Large intestine (tissue), 3 donors: ENCODE results near the gene CA9. TPM values are rescaled to one million over a fixed set of nuclear protein-coding genes. Genes with fewer than 3 reads are reported as not detected.
A peak's percentile ranks its signal among the peaks of the same experiment; 100 is the strongest.

Experiments used
- DNase-seq, 2 donors: peaks; one replicate each; pipeline versions ENCODE4 v3.0.0 to v3.0.0-alpha.2; 2013
- H3K27ac ChIP-seq: one replicate; pipeline ENCODE4 v1.5.1; 2013; ENCODE audit warnings: low read length
- H3K27me3 ChIP-seq: 2 replicates; pipeline ENCODE4 v1.6.1; 2013; ENCODE audit warnings: low read length; ENCODE audit not compliant: control insufficient read depth, insufficient read depth
- H3K36me3 ChIP-seq: 2 replicates; pipeline ENCODE4 v1.6.1; 2013; ENCODE audit warnings: low read length; ENCODE audit not compliant: control insufficient read depth, insufficient read depth
- H3K4me1 ChIP-seq: one replicate; pipeline ENCODE4 v1.6.1; 2013; ENCODE audit warnings: low read length; ENCODE audit not compliant: control insufficient read depth, insufficient read depth
- H3K4me3 ChIP-seq: one replicate; pipeline ENCODE4 v1.5.1; 2013; ENCODE audit warnings: low read length
- H3K9me3 ChIP-seq: one replicate; pipeline ENCODE4 v1.6.1; 2013; ENCODE audit warnings: mild to moderate bottlenecking, low read depth, low read length, moderate library complexity; ENCODE audit not compliant: control insufficient read depth
- WGBS: methylation state at CpG from one replicate; pipeline ENCODE4 v1.1.5; 2013; ENCODE audit warnings: low lambda C conversion rate; ENCODE audit not compliant: insufficient coverage; 5-methylcytosine and 5-hydroxymethylcytosine counted together
- polyA plus RNA-seq: library from polyadenylated mRNA; unstranded; fragments of 120-200 nt; gene quantifications from one replicate; pipeline ENCODE4 v1.2.1, GENCODE V29; 2013

CA9 gene
- polyA plus RNA-seq, 1 donor = 4.2 TPM

- peaks cover 13% of the 10 kb centered on the region for H3K4me1 ChIP-seq
- no peak overlapping the region for H3K4me3 ChIP-seq
Observed at GRCh38 chr9:35685506-35685905, 11.8 kb downstream of the CA9 start.

DNA sequence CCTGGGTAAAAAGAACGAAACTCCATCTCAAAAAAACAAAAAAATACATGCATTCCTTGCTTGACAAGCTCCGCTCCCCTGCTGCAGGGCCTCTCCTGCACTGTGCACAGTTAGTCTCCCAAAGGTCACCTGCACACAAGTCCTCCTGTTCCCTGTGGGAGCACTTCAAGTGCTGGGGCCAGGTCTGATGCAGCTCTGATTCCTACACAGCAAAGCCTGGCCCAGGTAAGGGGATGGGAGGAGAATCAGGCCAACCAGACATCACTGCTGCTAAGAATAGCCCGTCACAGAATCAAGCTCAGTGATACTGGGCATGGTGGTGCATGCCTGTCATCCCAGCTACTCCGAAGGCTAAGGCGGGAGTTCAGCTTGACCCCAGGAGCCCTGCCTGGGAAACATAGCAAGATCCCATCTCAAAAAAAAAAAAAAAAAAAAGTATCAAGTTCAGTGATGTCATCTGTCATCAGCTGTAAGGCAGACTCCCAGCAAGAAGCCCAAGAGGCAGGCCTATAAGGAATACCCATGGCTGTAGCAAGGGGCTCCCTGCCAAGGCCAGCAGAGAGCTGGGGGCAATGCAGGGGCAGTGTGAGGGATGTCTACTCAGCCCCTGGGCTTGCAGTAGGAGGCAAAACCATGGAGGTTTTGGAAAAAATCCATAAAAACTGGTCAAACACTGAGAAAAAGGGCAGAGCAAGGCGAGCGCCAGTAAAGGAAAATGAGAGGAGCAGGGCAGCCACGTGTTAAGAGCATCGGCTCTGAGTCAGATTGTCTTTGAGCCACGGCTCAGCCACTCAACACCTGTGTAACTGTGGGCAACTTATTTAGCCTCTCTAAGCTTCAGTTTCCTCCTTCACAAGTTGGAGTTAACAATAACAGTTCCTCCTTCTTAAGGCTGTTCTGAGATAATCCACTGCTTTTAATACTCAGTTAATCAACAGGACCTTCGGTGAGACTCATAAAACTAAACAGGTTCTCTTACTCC lies 12.8 kb downstream of the CA9 start:
- no peak for DNase-seq
- H3K27me3 ChIP-seq = peaks cover 2% of the 10 kb centered on the region
- 100% methylated on average over 1 of the region's 11 CpGs for WGBS
- H3K4me3 ChIP-seq = peak overlapping the region; percentile 13
- H3K36me3 ChIP-seq = peaks cover 38% of the 10 kb centered on the region
- H3K9me3 ChIP-seq = peaks cover 9% of the 10 kb centered on the region
- H3K27ac ChIP-seq = no peak overlapping the region
- H3K4me1 ChIP-seq = peaks cover 17% of the 10 kb centered on the region

More at GRCh38 chr9:35685506-35685905, 11.8 kb downstream of the CA9 start:
- Histone ChIP-seq H3K9me3 (peaks cover 9% of the 10 kb centered on the region), H3K27ac (no peak overlapping the region), H3K36me3 (peaks cover 38% of the 10 kb centered on the region), H3K27me3 (peaks cover 2% of the 10 kb centered on the region)
- no CpG with 5 or more reads among the region's 13 CpGs for whole genome bisulfite sequencing
- DNase-seq = no peak

DNA sequence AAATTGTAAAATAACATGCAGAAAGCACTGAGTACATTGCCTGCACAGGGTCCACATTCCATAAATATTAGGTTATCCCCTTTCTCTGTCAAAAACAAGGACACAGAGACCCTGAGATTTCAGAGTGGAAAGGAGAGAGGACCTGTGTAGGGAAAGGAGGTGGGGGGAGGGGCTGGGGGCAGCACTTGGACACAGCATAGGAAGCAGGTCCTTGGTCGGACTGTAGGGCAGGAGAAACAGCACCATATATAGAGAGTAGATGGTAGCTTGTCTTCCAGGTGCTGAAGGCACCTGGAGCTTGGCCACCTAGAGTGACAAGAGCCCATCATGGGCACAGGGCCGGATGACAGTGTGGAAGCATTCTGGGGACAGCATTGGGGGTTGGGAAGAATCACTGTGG lies 13.6 kb downstream of the CA9 start:
- Histone ChIP-seq H3K9me3 (peaks cover 9% of the 10 kb centered on the region), H3K4me3 (peak overlapping the region; percentile 3), H3K36me3 (peaks cover 33% of the 10 kb centered on the region), H3K4me1 (peaks cover 17% of the 10 kb centered on the region), H3K27ac (peak overlapping the region; percentile 8), H3K27me3 (peaks cover 2% of the 10 kb centered on the region)
- DNase-seq = no peak
- no CpG with 5 or more reads among the region's 2 CpGs for WGBS

GRCh38 chr9:35687972-35688557 lies 14.3 kb downstream of the CA9 start:
- Histone ChIP-seq H3K9me3 (peaks cover 9% of the 10 kb centered on the region), H3K27me3 (peaks cover 2% of the 10 kb centered on the region), H3K27ac (peak overlapping the region; percentile 34), H3K4me1 (peaks cover 17% of the 10 kb centered on the region), H3K4me3 (peak overlapping the region; percentile 78), H3K36me3 (peaks cover 26% of the 10 kb centered on the region)
- WGBS = no CpG with 5 or more reads among the region's 2 CpGs
- no peak for DNase-seq

GRCh38 chr9:35688558-35689541 lies 15.1 kb downstream of the CA9 start:
- Histone ChIP-seq H3K4me3 (peak overlapping the region; percentile 78), H3K9me3 (peaks cover 9% of the 10 kb centered on the region), H3K27ac (peak overlapping the region; percentile 64), H3K36me3 (peaks cover 19% of the 10 kb centered on the region), H3K27me3 (peaks cover 2% of the 10 kb centered on the region), H3K4me1 (peaks cover 17% of the 10 kb centered on the region)
- DNase-seq = peak in 1 of 2 donors; percentile 32
- WGBS = 60% methylated on average over 1 of the region's 12 CpGs

DNA sequence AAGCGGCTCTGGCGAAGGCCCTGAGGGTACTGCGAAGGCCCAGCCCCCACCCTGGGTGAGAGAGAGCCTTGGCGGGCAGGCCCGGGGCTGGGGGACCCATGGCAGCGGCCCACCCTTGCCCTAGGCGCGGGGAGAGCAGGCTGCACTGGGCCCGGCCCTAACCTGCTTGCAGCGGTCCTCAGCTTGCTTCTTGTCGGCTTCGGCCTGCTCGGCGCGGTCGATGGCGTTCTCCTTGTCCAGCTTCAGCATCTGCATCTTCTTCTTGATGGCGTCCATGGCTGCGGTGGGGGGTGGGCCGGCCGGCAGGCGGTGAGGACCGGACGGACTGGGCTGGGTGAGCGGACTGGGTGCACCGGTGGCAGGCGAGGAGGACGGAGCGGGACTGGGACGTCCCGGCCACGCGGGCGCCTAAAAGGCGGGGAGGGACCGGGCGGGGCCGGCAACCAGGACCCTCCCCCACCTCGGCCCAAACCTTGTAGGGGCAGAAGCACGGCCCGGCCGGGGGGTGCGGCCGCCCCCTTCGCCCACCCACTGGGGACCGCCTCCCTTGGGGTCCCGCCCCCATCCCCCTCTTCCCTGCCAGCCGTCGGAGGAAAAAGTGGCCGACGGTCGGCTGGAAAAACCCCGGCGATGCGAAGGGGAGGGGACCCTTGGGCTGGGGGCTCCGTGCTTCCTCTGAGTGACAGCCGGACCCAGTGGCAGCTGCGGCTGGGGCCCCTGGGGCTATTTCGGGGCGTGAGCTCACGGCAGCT lies 16.0 kb downstream of the CA9 start, which contains the start of gene TPM2:
TSS of gene TPM2 (minus strand) at position 384 of the 752 bp plus-strand sequence. CDS start at position 276, 108 bp downstream.
- Histone ChIP-seq H3K36me3 (peaks cover 13% of the 10 kb centered on the region), H3K4me1 (peaks cover 17% of the 10 kb centered on the region), H3K4me3 (peak within 1 kb of the TSS; percentile 78), H3K27me3 (peaks cover 2% of the 10 kb centered on the region), H3K9me3 (peaks cover 9% of the 10 kb centered on the region), H3K27ac (peak within 1 kb of the TSS; percentile 86)
- no CpG with 5 or more reads among the region's 61 CpGs for WGBS
- peak; percentile 42 to 64 for DNase-seq

- peaks cover 17% of the 10 kb centered on the region for H3K4me1 ChIP-seq
- H3K27me3 ChIP-seq = peaks cover 2% of the 10 kb centered on the region
- no CpG with 5 or more reads among the region's 21 CpGs for WGBS
- no peak for DNase-seq
- peak overlapping the region; percentile 78 for H3K4me3 ChIP-seq
- H3K36me3 ChIP-seq = peaks cover 7% of the 10 kb centered on the region
- H3K9me3 ChIP-seq = peaks cover 7% of the 10 kb centered on the region
- peak overlapping the region; percentile 86 for H3K27ac ChIP-seq
Observed at GRCh38 chr9:35690294-35690613, 16.5 kb downstream of the CA9 start.

DNA sequence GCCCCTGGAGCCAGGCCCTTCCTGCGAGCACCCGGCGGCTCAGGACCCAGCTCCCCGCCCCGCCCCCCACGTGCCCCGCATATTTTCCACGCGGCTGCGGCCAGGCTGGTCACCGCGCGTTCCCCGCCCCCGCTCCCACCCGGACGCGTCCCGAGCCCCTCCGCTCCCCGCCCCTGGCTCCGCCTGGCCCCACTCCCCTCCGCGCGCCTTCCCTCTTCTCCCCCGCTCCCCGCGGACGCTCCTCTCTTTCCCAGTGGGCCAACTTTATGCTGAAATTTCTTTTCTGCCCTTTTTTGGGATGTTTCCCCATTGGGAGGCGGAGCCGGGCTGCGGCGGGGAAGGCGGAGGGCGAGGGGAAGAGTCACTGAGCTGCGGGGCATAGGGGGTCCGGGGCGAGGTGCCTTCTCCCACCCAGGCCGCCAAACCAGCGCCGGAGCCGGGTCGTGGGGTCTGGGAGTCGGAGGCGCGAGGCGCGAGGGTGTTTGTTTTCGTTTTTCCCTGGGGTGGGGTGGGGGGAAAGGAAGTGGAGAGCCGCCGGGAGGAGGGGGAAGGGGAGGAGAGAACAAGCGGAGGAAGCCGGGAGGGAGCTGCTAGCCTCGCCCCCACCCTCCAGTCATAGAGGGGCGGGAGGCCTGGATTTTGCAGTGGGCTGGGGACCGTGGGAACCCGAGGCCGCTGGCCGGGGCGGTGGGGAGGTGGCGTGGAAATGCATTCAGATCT lies 17.0 kb downstream of the CA9 start:
- Histone ChIP-seq H3K36me3 (peaks cover 3% of the 10 kb centered on the region), H3K9me3 (peaks cover 2% of the 10 kb centered on the region), H3K4me3 (peak overlapping the region; percentile 78), H3K27me3 (peaks cover 2% of the 10 kb centered on the region), H3K4me1 (peaks cover 17% of the 10 kb centered on the region), H3K27ac (peak overlapping the region; percentile 86)
- no CpG with 5 or more reads among the region's 61 CpGs for WGBS
- peak; percentile 57 to 69 for DNase-seq

DNA sequence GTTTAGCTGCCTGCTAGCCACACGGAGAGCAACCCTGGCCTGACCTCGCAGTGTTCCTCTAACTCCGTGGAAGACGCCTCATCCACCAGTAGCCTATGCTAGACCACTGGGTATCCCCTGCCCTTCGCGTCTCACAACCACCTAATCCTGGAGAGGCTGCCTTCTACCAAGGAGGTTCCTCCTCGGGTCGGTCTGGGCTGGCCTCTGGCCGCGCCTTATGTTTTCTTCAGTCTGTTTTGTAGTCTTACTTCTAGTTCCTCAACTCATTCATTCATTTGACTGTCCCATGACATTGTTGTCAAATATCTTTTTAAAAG lies 17.6 kb downstream of the CA9 start:
- Histone ChIP-seq H3K36me3 (peaks cover 5% of the 10 kb centered on the region), H3K9me3 (peaks cover 2% of the 10 kb centered on the region), H3K4me3 (peak overlapping the region; percentile 78), H3K27ac (peak overlapping the region; percentile 86), H3K4me1 (peaks cover 17% of the 10 kb centered on the region), H3K27me3 (peaks cover 2% of the 10 kb centered on the region)
- 64% methylated on average over 2 of the region's 10 CpGs for WGBS
- no peak for DNase-seq
